Subcutaneous preadipocyte (primary cell): ENCODE measurements around the gene MRGPRG. TPM values are rescaled to one million over a fixed set of nuclear protein-coding genes. Genes with fewer than 3 reads are reported as not detected.

Source experiments
- total RNA-seq: library from RNA; depleted of rRNA; stranded (reverse); fragments of >200 nt; gene quantifications from 2 replicates; pipeline ENCODE4 v1.2.3, GENCODE V29; 2012

The MRGPRG gene
- not detected in 2 replicates for total RNA-seq

GRCh38 chr11:3218483-3219280 is at the start of gene MRGPRG:
MRGPRG (minus strand) TSS chr11:3218813; CDS start chr11:3218813, 0 bp downstream.

GRCh38 chr11:3231851-3232744 is 13.5 kb upstream of the MRGPRG start, which contains the start of gene MRGPRE:
MRGPRE (minus strand) TSS chr11:3232417; CDS start chr11:3228799, 3,618 bp downstream.

Other genes starting within 250 kb of the MRGPRG start
- gene NAP1L4, start 226.5 kb downstream of the MRGPRG start, total RNA-seq: 92.2 and 104 TPM in 2 replicates
- 48.9 and 55.9 TPM in 2 replicates for gene CARS1, start 161.4 kb downstream of the MRGPRG start, total RNA-seq
- gene OSBPL5, start 53.5 kb downstream of the MRGPRG start, total RNA-seq: 52.8 and 54.0 TPM in 2 replicates
- gene MRGPRE, start 13.6 kb upstream of the MRGPRG start, total RNA-seq: 0.20 and 0.73 TPM in 2 replicates
- gene ZNF195, start 160.3 kb upstream of the MRGPRG start, total RNA-seq: 20.9 and 23.9 TPM in 2 replicates